NCI-H82 (cell line): ENCODE measurements around the gene TRPM4.
"Not testable (repeated sequence)": the region's sequence is repeated elsewhere in the genome, so short reads cannot be mapped to it uniquely, and the experiment has no call there.

Source experiments
- DNase-seq: peaks from one replicate; lab custom pipeline; 2025; lab: John Stamatoyannopoulos, UW

Gene TRPM4

DNA sequence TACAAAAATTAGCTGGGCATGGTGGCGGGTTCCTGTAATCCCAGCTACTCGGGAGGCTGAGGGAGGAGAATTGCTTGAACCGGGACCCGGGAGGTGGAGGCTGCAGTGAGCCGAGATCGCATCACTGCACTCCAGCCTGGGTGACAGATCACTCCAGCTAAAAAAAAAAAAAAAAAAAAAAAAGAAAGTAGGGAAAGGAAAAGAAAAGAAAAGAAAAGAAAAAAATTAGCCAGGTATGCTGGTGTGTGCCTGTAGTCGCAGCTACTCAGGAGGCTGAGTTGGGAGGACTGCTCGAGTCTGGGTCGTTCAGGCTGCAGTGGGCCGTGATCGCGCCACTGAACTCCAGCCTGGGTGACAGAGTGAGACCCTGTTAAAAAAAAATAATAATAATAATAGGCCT, 30.4 kb upstream of the TRPM4 start:
- not testable (repeated sequence) for DNase-seq

DNA sequence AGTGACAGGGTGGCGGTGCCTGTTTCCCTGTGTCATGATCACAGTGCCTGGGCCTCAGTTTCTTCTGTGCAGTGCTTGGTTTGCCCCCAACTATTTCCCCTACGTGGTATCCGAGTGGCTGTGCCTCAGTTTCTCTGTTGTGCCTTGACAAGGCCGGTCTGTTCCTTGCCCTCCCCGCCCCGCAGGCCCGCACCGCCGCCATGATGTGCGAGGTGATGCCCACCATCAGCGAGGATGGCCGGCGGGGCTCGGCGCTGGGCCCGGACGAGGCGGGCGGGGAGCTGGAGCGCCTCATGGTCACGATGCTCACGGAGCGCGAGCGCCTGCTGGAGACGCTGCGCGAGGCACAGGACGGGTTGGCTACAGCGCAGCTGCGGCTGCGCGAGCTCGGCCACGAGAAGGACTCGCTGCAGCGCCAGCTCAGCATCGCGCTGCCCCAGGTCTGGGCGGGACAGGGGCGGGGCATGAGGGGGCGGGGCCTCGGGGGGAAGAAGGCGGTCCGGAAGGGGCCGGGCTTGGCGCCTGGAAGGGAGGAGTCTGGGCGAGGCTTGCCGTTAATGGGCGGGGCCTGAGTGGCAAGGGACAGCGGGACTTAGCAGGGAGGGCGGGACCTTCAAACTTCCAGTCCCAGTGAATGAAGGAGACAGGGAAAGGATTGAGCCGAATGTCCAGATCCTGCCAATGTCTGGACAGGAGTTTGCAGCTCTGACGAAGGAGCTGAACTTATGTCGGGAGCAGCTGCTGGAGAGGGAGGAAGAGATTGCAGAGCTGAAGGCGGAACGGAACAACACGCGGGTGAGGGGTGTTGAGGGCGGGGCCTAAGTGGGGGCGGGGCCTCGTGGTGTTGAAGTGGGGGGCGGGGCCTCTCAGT, 29.7 kb upstream of the TRPM4 start:
- DNase-seq, result peak; percentile 98

DNA sequence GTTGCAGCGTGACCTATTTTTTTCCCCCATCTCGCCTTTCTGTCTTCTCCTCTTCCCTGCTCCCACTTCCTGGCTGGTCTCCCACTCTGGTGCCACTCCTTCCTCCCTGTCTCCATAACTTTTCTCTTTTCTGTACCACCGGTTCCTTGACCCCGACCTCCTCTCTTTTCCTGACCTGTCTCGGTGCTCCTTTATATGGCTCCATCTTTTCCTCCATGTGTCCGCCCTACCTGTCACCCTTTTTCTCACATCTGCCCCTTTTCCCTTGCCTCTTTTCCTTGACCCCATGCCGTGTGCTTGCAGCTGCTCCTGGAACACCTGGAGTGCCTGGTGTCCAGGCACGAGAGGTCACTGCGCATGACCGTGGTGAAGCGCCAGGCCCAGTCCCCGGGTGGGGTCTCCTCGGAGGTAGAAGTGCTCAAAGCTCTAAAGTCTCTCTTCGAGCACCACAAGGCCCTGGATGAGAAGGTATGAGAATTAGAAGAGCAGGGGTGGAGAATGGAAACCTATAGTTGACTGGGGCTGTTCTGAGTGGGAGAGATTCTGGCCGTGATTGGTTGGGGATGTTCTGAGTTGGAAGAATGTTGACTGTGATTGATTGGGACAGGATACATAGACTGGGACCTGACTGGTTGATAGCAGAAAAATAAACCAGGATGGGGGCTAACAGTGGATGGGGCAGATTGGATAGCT, 28.9 kb upstream of the TRPM4 start:
- no peak for DNase-seq

DNA sequence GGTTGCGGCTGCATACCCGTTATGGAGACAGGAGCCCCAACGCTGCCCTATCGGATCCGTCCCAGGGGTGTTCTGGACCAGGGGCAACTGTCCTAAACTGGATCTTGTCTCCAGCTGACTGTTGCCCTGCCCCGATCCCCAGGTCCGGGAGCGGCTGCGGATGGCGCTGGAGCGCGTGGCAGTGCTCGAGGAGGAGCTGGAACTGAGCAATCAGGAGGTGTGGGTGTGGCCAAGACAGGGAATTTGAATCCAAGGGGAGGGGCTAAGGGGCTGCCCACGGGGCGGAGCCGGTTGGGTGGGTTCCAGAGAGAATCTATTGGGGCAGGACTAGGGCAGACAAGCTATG, 28.4 kb upstream of the TRPM4 start:
- no peak for DNase-seq

DNA sequence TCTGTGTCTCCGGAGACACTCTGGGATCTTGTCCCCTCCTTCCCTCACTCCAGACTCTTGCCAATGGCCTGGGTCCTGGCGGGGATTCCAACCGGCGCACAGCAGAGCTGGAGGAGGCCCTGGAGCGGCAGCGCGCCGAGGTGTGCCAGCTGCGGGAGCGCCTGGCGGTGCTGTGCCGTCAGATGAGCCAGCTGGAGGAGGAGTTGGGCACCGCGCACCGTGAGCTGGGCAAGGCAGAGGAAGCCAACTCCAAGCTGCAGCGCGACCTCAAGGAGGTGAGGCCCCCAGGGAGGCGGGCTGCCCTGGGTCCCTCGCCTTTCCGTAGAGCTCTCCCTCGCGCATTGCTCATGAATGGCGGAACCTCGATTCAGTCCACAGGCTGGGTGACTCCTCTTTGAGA, 27.3 kb upstream of the TRPM4 start:
- no peak for DNase-seq

DNA sequence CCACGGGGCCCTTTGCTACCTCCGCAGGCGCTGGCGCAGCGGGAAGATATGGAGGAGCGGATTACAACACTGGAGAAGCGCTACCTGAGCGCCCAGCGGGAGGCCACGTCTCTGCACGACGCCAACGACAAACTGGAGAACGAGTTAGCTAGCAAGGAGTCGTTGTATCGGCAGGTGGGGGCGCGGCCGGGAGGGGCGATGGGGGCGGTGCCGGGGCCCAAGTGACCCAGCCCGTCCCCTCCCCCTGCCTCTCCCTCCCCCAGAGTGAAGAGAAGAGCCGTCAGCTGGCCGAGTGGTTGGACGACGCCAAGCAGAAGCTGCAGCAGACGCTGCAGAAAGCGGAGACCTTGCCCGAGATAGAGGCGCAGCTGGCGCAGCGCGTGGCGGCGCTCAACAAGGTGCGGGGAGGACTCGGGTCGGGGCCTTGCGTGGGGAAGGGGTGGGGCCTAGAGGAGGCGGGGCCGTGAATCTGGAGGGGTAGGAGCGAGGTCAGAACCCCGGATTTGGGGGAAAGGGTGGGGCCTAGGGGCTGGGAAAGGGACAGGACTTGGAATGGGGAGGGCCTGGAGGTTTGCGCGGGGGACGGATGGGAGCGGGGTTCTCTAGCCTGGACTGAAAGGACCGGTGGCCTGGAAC, 24.5 kb upstream of the TRPM4 start:
- DNase-seq, result no peak

DNA sequence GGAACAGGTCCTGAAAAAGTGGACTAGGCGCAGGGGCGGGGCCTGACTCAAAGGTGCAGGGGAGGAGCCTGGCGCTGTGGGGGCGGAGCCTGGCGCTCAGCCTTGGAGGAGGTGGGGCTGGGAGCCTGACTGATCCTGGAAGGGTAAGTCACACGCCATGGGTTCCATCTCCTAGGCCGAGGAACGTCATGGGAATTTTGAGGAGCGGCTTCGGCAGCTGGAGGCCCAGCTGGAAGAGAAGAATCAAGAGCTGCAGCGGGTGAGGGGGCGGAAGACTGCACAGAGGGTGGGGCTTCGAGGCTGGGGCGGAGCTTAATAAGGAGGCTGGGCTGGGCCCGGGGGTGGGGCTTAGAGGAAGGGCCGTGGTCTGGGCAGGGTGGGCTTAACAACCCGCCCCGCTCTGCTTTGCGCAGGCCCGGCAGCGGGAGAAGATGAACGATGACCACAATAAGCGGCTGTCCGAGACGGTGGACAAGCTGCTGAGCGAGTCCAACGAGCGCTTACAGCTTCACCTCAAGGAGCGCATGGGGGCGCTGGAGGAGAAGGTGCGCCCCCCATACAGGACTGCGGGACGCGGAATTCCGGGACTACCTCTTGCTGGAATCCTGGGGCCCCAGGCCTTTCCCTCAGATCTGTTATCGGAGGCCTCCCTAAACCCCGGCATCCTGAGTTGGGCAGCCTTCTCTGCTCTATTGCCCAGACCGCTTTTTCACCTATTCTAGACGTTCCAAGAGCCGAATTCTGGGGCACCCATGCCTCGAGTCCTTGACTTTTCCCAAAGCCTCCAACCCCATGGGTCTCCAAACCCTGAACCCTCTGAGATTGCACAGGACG, 23.8 kb upstream of the TRPM4 start:
- peak; percentile 16 for DNase-seq

DNA sequence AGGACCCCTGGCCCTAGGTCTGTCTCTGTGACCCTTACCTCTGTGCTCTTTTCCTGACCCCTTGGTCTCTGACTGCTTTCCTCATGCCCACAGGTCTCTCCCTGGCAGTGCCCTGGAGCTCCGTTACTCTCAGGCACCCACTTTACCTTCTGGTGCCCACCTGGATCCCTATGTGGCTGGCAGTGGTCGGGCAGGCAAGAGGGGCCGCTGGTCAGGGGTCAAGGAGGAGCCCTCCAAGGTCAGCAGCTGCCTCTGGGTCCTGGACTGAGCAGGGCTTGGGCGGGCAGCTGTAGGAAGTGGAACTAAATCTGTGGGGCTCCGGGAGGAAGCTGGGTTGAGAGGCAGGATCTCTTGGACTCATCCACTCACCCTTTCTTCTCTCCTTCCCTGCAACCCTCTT, 21.9 kb upstream of the TRPM4 start:
- DNase-seq, result no peak

DNA sequence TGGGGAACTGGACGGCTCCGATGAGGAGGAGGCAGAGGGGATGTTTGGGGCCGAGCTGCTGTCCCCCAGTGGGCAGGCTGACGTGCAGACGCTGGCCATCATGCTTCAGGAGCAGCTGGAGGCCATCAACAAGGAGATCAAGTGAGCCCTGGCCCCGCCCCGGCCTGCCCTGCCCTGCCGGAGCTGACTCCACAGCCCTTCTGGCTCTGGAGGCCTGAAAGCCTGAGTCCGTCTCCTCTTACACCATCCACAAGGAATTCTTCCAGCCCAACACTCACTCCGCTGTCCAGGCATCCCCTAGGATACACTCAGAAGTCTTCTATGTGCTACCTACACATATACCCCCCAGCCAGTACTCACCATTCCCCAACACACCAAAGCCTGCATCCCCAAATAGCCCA, 20.8 kb upstream of the TRPM4 start:
- DNase-seq, result no peak

DNA sequence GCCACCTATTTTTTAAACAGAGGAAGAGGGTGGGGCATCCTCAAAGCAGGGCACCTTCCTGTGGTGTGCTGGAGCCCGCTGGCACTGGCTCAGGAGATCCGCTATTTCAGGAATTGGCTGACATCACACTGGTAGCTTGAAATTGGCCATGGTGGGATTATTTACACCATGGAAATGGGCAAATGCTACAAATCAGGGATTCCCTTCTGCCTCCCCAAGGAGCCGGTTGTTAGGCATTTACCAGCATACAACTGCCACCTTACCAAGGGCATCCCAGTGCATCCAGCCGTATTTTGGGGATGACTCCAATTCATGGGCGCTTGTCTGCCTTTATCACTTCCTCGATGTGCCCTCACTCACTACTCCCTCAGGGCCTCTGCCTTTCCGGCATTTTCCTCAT, 16.6 kb upstream of the TRPM4 start:
- no peak for DNase-seq

DNA sequence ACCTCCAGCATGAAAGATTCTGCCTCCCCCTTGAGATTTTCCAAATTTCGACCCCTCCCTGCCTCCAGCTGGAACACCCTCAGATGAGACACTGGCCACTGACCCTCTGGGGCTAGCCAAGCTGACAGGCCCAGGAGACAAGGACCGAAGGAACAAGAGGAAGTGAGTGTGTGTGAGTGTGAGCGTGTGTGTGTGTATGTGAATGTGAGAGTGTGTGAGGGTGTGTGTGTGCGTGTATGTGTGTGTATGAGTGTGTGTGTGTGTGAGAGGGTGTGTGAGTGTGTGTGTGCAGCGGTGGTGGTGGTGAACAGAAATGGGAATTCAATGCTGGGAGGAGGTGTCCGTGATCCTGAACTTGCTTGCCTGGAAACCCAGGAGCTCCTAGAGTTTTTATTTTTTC, 16.2 kb upstream of the TRPM4 start:
- DNase-seq, result no peak

DNA sequence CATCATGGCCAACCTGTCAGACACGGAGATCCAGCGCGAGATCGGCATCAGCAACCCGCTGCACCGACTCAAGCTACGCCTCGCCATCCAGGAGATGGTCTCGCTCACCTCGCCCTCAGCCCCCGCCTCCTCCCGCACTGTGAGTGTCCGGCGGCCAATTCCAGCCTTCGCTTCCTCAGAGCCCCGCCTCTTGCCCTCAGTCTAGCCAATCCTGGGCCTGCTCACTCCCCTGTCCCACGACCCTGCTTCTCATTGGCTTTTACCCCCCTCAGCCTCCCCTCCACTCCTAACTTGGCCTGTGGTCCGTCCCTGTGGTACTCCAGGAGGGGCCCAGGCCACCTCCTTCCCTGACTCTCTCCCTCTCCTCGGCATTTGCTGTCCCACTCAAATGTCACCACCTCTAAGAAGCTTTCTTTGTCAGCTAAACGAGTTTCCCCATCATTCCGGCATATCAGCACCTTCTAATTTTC, 14.7 kb upstream of the TRPM4 start:
- peak; percentile 98 for DNase-seq

DNA sequence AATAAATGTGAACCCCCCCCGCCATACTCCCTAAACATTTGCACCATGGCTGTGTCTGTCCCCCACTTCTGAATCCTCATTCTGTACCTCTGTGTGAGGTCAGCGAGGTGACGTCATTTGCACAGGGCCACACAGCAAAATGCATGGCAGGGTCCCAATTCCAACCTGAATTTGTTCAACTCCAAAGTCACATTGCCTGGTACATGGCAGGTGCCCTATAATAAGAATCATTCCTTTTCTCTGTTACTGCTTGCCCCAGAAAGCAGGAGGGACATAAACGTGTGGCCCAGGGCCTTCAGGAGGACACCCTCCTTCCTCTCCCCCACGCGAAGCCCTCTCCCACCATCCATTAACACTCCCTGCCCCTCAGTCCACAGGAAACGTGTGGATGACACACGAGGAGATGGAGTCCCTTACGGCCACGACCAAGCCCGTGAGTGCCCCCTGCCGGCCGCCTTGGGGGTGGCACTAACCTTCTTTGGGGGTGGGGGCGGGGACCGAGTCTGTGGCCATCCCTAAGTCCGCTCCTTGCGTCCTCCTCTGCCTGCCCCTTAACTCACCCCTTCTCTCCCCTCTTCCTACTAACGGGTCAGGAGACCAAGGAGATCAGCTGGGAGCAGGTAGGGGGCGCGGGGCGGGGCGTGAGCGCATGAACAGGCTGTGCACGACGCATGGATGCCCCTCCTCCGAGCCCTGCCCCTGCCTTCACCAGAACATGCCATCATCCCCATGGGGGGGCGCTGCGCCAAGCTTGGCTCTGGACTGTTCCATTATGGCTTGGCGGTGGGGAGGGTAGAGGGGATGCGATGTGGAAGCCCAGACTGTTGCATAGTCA, 11.8 kb upstream of the TRPM4 start:
- peak; percentile 87 for DNase-seq

DNA sequence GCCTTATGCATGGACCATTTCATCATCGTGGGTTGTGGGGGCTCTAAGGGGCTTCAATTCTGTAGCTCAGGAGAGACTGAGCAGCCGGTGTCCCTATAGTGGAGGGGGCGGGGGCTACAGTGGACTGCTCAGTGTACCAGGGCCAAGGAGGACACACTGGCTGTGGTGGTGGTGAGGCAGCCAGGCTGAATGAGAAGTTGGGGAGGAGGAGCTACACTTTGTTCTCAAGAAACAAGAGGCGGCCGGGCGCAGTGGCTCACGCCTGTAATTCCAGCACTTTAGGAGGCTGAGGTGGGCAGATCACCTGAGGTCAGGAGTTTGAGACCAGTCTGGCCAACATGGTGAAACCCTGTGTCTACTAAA, 11.2 kb upstream of the TRPM4 start:
- not testable (repeated sequence) for DNase-seq

DNA sequence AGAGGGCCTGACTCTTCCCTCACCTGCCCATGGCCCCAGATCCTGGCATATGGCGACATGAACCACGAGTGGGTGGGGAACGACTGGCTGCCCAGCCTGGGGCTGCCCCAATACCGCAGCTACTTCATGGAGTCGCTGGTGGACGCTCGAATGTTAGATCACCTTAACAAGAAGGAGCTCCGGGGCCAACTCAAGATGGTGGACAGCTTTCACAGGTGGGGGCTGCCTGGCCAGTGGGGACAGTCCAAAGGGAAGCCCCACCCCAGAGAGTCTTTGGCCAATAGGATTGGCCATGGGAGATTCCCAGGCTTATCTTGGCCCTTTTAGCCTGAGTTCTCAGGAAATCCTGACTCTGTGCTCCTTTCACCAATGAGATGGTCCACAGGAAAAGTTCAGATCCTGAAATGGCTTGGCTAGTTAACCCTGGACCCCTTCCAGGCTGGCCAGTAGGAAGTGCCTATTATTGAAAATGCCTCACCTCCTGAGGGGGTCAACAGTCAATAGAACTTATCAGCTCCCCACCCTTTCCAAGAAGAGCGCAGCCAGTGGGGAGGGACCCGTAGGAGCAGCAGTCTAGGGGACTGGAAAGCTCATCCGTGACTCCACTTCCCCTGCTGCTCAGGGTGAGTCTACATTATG, 9.4 kb upstream of the TRPM4 start:
- DNase-seq, result peak; percentile 41

DNA sequence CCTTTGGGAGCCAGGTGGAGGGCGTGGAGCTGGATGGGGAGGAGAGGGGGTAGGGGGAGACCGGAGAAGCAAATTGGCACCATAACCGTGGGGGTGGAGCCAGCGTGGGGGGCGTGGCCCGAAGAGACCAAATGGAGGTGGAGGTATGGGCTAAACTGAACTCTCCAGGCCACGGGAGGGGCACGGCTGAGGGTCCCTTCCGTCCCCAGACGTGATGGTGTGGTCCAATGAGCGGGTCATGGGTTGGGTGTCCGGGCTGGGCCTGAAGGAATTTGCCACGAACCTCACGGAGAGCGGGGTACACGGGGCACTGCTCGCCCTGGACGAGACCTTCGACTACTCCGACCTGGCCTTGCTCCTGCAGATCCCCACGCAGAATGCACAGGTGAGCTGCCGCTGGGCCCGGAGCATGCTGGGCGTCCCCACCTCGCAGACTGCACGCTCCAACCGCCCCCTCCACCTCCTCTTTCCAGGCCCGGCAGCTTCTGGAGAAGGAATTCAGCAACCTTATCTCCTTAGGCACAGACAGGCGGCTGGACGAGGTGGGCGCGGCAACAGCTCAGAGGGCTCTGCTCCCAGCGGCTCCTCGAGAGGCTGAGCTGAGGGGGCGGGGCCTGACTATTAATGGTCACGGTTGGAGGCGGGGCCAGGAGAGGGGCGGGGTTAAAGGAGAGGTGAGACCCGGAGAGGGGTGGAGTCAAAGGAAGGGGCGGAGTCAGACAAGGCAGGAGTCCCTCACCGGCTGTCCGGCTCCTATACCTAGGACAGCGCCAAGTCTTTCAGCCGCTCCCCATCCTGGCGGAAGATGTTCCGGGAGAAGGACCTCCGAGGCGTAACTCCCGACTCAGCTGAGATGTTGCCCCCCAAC, 8.6 kb upstream of the TRPM4 start:
- peak; percentile 100 for DNase-seq

DNA sequence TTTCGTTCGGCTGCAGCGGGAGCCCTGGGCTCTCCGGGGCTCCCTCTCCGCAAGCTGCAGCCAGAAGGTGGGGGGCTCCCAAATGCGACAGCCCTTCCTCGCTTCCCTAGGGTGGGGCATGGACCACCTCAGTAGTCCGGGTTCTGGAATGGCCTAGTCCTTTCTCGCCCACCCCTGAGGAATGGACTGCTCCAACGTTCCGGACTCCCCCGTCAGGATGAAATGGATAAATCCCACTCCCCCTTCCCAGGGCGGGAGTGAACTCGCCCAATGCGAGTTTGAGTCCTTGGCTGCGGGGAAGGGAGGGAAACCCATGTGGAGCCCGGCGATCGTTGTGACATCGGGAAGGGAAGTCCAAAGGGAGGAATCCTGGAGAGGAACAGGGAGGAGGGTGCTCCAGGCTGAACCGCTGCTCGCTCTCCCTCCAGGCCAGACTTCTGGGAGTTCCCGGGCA, 7.9 kb upstream of the TRPM4 start:
- DNase-seq, result peak; percentile 93

DNA sequence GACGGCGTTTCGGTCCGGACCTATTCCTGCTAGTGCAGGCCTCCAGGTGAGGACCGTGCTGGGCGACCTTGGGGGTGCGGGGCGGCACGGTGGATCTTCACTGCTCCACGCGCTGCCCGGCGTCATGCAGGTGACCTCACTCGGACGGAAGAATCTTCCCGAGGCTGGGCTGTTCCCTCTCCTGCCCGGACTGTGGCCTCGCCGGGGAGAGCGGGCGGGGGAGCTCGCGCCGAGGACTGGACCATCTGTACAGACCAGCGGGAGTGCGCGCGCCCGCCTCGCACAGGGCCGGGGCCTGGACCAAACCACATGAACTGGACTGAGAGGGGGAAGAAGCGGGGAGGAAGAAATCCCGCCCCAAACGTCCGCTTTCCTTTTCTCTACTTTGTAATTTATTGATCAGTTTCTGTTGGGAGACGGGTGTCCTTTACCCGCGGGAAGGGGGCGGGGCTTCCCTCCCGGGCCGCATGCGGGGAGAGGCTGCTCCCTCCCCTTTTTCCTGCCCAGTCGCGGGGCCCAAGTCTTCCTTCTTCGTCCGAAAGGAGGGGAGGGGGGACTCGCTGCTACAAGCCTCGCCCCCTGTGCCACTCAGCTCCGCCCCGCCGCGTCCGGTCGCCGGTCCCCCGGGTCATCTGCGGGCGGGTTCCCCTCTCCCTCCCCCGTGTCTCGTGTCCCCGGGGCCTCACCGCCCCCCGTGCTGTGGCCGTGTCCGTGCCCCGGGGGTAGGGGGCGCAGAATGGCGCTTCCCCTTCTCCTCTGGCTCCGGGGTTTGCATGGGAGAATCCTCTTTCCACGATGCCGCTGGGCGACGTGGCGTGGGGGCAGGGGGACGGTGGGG, 7.3 kb upstream of the TRPM4 start:
- DNase-seq, result peak; percentile 96

DNA sequence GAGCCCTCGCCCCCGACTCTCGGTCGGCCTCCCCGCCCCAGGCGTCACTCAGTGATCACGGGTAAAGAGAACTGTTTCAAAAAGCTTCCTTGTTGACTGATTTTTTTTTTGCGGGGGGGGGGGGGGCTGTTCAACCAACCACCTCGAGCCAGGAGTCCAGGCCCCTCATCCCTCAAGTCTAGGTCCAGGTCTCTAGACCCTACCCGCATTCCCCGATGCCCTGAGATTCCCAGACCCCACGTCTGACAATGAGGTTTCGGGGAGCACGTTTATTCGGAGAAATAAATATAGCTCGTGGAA, 6.7 kb upstream of the TRPM4 start:
- no peak for DNase-seq
